ENCODE measurements around the gene JCHAIN. TPM values are rescaled to one million over a fixed set of nuclear protein-coding genes. Genes with fewer than 3 reads are reported as not detected.

JCHAIN gene
- total and polyA plus RNA-seq, 12 donors: 0.57 to 55.4 (median 2.4) TPM

GRCh38 chr4:70680934-70681333, 14.6 kb upstream of the JCHAIN start:
- DNase-seq (no peak), ATAC-seq (no peak)
- Histone ChIP-seq H3K4me1 (no peaks in the 10 kb centered on the region), H3K27ac (no peak overlapping the region), H3K4me3 (no peak overlapping the region), H3K36me3 (no peaks in the 10 kb centered on the region), H3K9me3 (no peaks in the 10 kb centered on the region), H3K27me3 (no peaks in the 10 kb centered on the region)
- intact Hi-C loops (cut with DNase I): loop anchor here in 1 of 10 donors (10.0 kb wide), 1 partner anchor 154 kb away; the partner anchor contains the start of gene GRSF1
- TF ChIP-seq, protein P1, sequence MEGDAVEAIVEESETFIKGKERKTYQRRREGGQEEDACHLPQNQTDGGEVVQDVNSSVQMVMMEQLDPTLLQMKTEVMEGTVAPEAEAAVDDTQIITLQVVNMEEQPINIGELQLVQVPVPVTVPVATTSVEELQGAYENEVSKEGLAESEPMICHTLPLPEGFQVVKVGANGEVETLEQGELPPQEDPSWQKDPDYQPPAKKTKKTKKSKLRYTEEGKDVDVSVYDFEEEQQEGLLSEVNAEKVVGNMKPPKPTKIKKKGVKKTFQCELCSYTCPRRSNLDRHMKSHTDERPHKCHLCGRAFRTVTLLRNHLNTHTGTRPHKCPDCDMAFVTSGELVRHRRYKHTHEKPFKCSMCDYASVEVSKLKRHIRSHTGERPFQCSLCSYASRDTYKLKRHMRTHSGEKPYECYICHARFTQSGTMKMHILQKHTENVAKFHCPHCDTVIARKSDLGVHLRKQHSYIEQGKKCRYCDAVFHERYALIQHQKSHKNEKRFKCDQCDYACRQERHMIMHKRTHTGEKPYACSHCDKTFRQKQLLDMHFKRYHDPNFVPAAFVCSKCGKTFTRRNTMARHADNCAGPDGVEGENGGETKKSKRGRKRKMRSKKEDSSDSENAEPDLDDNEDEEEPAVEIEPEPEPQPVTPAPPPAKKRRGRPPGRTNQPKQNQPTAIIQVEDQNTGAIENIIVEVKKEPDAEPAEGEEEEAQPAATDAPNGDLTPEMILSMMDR (IDR thresholded peaks at IDR 0.05): no peak

- no peak for ATAC-seq
- 92 to 100% methylated on average over 1 of the region's 1 CpG for WGBS, 2 donors
- intact Hi-C loops (cut with DNase I): no loop called here
Measured at GRCh38 chr4:70678383-70678999, 12.2 kb upstream of the JCHAIN start.

GRCh38 chr4:70676554-70677090, 10.3 kb upstream of the JCHAIN start:
- H3K27ac ChIP-seq: no peak overlapping the region
- TF ChIP-seq, protein P1 (IDR thresholded peaks at IDR 0.05): no peak
- ATAC-seq (no peak), DNase-seq (no peak)
- H3K4me1 ChIP-seq: no peaks in the 10 kb centered on the region
- no peaks in the 10 kb centered on the region for H3K9me3 ChIP-seq
- 90% methylated on average over 6 of the region's 6 CpGs for WGBS, 2 donors
- intact Hi-C loops (cut with DNase I): no loop called here
- H3K36me3 ChIP-seq: no peaks in the 10 kb centered on the region
- H3K27me3 ChIP-seq: no peaks in the 10 kb centered on the region
- no peak overlapping the region for H3K4me3 ChIP-seq

More at GRCh38 chr4:70678383-70678999, 12.2 kb upstream of the JCHAIN start:
- no peaks in the 10 kb centered on the region for H3K9me3 ChIP-seq
- H3K4me3 ChIP-seq: no peak overlapping the region
- no peak overlapping the region for H3K27ac ChIP-seq
- H3K4me1 ChIP-seq: no peaks in the 10 kb centered on the region
- H3K27me3 ChIP-seq: no peaks in the 10 kb centered on the region
- TF ChIP-seq, protein P1 (IDR thresholded peaks at IDR 0.05): no peak
- H3K36me3 ChIP-seq: no peaks in the 10 kb centered on the region
- no peak for DNase-seq

DNA sequence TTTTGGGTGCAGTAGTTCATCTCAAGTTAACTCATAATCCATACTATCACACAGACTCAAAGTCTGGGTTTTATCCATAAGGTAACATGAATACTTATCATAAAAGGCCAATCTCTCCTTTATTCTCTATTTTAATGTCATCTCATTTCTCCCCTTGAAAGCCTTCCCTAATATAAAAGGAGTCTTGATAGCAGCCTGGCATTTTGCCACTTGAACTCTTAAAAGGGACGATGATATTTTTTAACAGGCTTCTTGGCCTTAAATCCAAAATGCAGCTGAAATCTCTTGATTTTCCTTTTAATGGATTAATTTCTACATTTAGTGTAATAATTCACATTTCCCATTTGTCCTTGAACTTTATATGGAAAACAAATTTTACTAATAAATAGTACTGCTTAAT, 8.4 kb upstream of the JCHAIN start:
- ATAC-seq: no peak
- 18 to 31% methylated on average over 1 of the region's 1 CpG for WGBS, 2 donors
- DNase-seq: no peak
- H3K27ac ChIP-seq: no peak overlapping the region
- H3K9me3 ChIP-seq: no peaks in the 10 kb centered on the region
- no peak overlapping the region for H3K4me3 ChIP-seq
- H3K4me1 ChIP-seq: no peaks in the 10 kb centered on the region
- TF ChIP-seq, protein P1 (IDR thresholded peaks at IDR 0.05): no peak
- no peaks in the 10 kb centered on the region for H3K36me3 ChIP-seq
- intact Hi-C loops (cut with DNase I): no loop called here
- no peaks in the 10 kb centered on the region for H3K27me3 ChIP-seq

Data from heart right ventricle (tissue), 16 donors.